ENCODE data around the gene RGMA. TPM values are rescaled to one million over a fixed set of nuclear protein-coding genes. Genes with fewer than 3 reads are reported as not detected.

RGMA gene
- total RNA-seq, 1 experiment from 2014 or later, result 1.3 TPM

DNA sequence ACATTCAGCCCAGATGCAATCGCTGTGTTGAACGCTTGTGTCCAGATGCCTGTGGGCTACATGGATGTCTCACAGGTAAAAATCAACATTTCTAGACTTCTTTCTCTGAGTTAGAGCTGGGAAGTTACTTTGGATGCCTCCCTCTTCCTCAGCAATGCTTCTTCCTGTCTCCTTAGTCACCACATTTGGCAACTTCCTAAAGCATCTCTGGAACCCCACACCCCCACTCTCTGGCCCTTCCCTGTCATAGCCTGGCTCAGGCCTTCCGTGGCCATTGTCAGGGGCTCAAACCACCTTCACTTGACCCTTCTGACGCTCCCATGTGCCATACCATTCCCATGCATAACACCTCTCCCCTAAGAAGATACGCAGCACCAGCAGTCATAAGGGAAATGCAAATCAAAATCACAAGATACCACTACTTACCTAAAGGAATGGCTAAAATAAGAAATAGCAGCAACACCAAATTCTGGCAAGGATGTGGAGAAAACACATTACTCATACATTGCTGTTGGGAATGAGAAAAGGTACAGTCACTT is 21.6 kb upstream of the RGMA start:
- Histone ChIP-seq H3K9me2 (replicated peaks; ENCODE audit: low read length) (no peaks in the 10 kb centered on the region), H3K36me3 (ENCODE audit: low read depth, low read length) (no peaks in the 10 kb centered on the region), H3K27me3 (ENCODE audit: low read length) (peaks cover 83% of the 10 kb centered on the region), H4K20me1 (ENCODE audit: low read length) (no peaks in the 10 kb centered on the region), H3K9me3 (ENCODE audit: low read length) (no peaks in the 10 kb centered on the region), H3K27ac (ENCODE audit: low read length) (no peak overlapping the region), H3F3A (ENCODE audit: low read length, unreplicated experiment) (no peaks in the 10 kb centered on the region), H3K4me2 (ENCODE audit: low read length) (no peak overlapping the region), H3K4me3 (ENCODE audit: low read length) (no peak overlapping the region), H3K9ac (ENCODE audit: low read length) (no peak overlapping the region), H2AFZ (ENCODE audit: low read length) (no peak overlapping the region), H3K79me2 (ENCODE audit: low read length) (no peaks in the 10 kb centered on the region), H3K4me1 (ENCODE audit: insufficient read depth, low read length) (no peaks in the 10 kb centered on the region)
- TF ChIP-seq, protein P1, sequence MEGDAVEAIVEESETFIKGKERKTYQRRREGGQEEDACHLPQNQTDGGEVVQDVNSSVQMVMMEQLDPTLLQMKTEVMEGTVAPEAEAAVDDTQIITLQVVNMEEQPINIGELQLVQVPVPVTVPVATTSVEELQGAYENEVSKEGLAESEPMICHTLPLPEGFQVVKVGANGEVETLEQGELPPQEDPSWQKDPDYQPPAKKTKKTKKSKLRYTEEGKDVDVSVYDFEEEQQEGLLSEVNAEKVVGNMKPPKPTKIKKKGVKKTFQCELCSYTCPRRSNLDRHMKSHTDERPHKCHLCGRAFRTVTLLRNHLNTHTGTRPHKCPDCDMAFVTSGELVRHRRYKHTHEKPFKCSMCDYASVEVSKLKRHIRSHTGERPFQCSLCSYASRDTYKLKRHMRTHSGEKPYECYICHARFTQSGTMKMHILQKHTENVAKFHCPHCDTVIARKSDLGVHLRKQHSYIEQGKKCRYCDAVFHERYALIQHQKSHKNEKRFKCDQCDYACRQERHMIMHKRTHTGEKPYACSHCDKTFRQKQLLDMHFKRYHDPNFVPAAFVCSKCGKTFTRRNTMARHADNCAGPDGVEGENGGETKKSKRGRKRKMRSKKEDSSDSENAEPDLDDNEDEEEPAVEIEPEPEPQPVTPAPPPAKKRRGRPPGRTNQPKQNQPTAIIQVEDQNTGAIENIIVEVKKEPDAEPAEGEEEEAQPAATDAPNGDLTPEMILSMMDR (conservative IDR thresholded peaks at IDR 0.05; ENCODE audit: low read depth, low read length), result no peak
- TF ChIP-seq EZH2 (IDR thresholded peaks at IDR 0.05; ENCODE audit: low read length, unreplicated experiment), result no peak
- no peak for TF ChIP-seq EZH2phosphoT487 (IDR thresholded peaks at IDR 0.05; ENCODE audit: borderline replicate concordance, low read length)
- ChIA-PET CTCF (no interaction called here), POLR2A (ENCODE audit: unreplicated experiment) (no interaction called here)
- intact Hi-C loops (cut with micrococcal nuclease), result no loop called here
- ATAC-seq (no peak), DNase-seq (no peak)
- no TSS peak for BruUV-seq (replicated peaks)

- ChIA-PET CTCF (no interaction called here), POLR2A (ENCODE audit: unreplicated experiment) (no interaction called here)
- intact Hi-C loops (cut with micrococcal nuclease), result no loop called here
- no peak overlapping the region for H3K4me3 ChIP-seq (ENCODE audit: low read length)
- H3K27ac ChIP-seq (ENCODE audit: low read length), result no peak overlapping the region
- no peak overlapping the region for H3K4me2 ChIP-seq (ENCODE audit: low read length)
- H3K9me3 ChIP-seq (ENCODE audit: low read length), result no peaks in the 10 kb centered on the region
- no peak for DNase-seq
- H3K27me3 ChIP-seq (ENCODE audit: low read length), result peaks cover 82% of the 10 kb centered on the region
- H3F3A ChIP-seq (ENCODE audit: low read length, unreplicated experiment), result no peaks in the 10 kb centered on the region
- TF ChIP-seq, protein P1 (conservative IDR thresholded peaks at IDR 0.05; ENCODE audit: low read depth, low read length), result no peak
- TF ChIP-seq EZH2 (IDR thresholded peaks at IDR 0.05; ENCODE audit: low read length, unreplicated experiment) (no peak), EZH2phosphoT487 (IDR thresholded peaks at IDR 0.05; ENCODE audit: borderline replicate concordance, low read length) (no peak)
- no peak overlapping the region for H3K9ac ChIP-seq (ENCODE audit: low read length)
- no TSS peak for BruUV-seq (replicated peaks)
- H3K79me2 ChIP-seq (ENCODE audit: low read length), result no peaks in the 10 kb centered on the region
- H3K4me1 ChIP-seq (ENCODE audit: insufficient read depth, low read length), result no peaks in the 10 kb centered on the region
- no peaks in the 10 kb centered on the region for H4K20me1 ChIP-seq (ENCODE audit: low read length)
- no peaks in the 10 kb centered on the region for H3K36me3 ChIP-seq (ENCODE audit: low read depth, low read length)
- H2AFZ ChIP-seq (ENCODE audit: low read length), result no peak overlapping the region
- no peak for ATAC-seq
- no peaks in the 10 kb centered on the region for H3K9me2 ChIP-seq (replicated peaks; ENCODE audit: low read length)
Measured at GRCh38 chr15:93109336-93110102, 20.5 kb upstream of the RGMA start.

GRCh38 chr15:93107646-93108045 is 18.6 kb upstream of the RGMA start:
- CTCF ChIA-PET, result no interaction called here
- ATAC-seq (no peak), DNase-seq (no peak)
- no peaks in the 10 kb centered on the region for H3K79me2 ChIP-seq (ENCODE audit: low read length)
- TF ChIP-seq EZH2 (IDR thresholded peaks at IDR 0.05; ENCODE audit: low read length, unreplicated experiment) (no peak), EZH2phosphoT487 (IDR thresholded peaks at IDR 0.05; ENCODE audit: borderline replicate concordance, low read length) (no peak)
- TF ChIP-seq, protein P1 (conservative IDR thresholded peaks at IDR 0.05; ENCODE audit: low read depth, low read length), result no peak
- H3K9ac ChIP-seq (ENCODE audit: low read length), result no peak overlapping the region
- no peak overlapping the region for H2AFZ ChIP-seq (ENCODE audit: low read length)
- BruUV-seq (replicated peaks), result no TSS peak
- H3K4me1 ChIP-seq (ENCODE audit: insufficient read depth, low read length), result no peaks in the 10 kb centered on the region
- no peak overlapping the region for H3K4me2 ChIP-seq (ENCODE audit: low read length)
- intact Hi-C loops (cut with micrococcal nuclease), result no loop called here
- no peaks in the 10 kb centered on the region for H3K9me2 ChIP-seq (replicated peaks; ENCODE audit: low read length)
- H3K4me3 ChIP-seq (ENCODE audit: low read length), result no peak overlapping the region
- H3K9me3 ChIP-seq (ENCODE audit: low read length), result no peaks in the 10 kb centered on the region
- no peaks in the 10 kb centered on the region for H3K36me3 ChIP-seq (ENCODE audit: low read depth, low read length)
- no peaks in the 10 kb centered on the region for H4K20me1 ChIP-seq (ENCODE audit: low read length)
- POLR2A ChIA-PET (ENCODE audit: unreplicated experiment), result no interaction called here
- H3K27me3 ChIP-seq (ENCODE audit: low read length), result peaks cover 67% of the 10 kb centered on the region
- no peak overlapping the region for H3K27ac ChIP-seq (ENCODE audit: low read length)
- H3F3A ChIP-seq (ENCODE audit: low read length, unreplicated experiment), result no peaks in the 10 kb centered on the region

All from PC-3 (cell line).